Measurements from ENCODE around the gene ADGRB3.

ADGRB3 gene

GRCh38 chr6:68634726-68635411 is at the start of gene ADGRB3:
Gene ADGRB3 (plus strand): TSS chr6:68635282. CDS start chr6:68638676, 3,394 bp downstream.
- DNase-seq, result no peak

GRCh38 chr6:68593558-68593957 is 41.5 kb upstream of the ADGRB3 start:
- no peak for DNase-seq

GRCh38 chr6:68597642-68598041 is 37.4 kb upstream of the ADGRB3 start:
- DNase-seq, result no peak

- no peak for DNase-seq
These were observed 19.1 kb upstream of the ADGRB3 start for GRCh38 chr6:68615938-68616337.

- DNase-seq, result no peak
These were observed 9.1 kb upstream of the ADGRB3 start for GRCh38 chr6:68625998-68626397.

- no peak for DNase-seq
These were observed 6.9 kb upstream of the ADGRB3 start for GRCh38 chr6:68628161-68628560.

GRCh38 chr6:68632734-68633133 is 2.3 kb upstream of the ADGRB3 start:
- no peak for DNase-seq

GRCh38 chr6:68633281-68633971 is 1.7 kb upstream of the ADGRB3 start:
- no peak for DNase-seq

GRCh38 chr6:68633972-68634725 is 933 bp upstream of the ADGRB3 start:
- DNase-seq, result no peak

- no peak for DNase-seq
These were observed 277 bp downstream of the ADGRB3 start for GRCh38 chr6:68635412-68635705.

- no peak for DNase-seq
These were observed 828 bp downstream of the ADGRB3 start for GRCh38 chr6:68635706-68636513.

- no peak for DNase-seq
These were observed 1.6 kb downstream of the ADGRB3 start for GRCh38 chr6:68636666-68637065.

GRCh38 chr6:68637071-68637470 is 2.0 kb downstream of the ADGRB3 start:
- no peak for DNase-seq

GRCh38 chr6:68637782-68638181 is 2.7 kb downstream of the ADGRB3 start:
- no peak for DNase-seq

GRCh38 chr6:68638230-68638900 is 3.3 kb downstream of the ADGRB3 start:
- no peak for DNase-seq

- DNase-seq, result no peak
These were observed 4.1 kb downstream of the ADGRB3 start for GRCh38 chr6:68639211-68639610.

- DNase-seq, result no peak
These were observed 4.9 kb downstream of the ADGRB3 start for GRCh38 chr6:68639826-68640490.

GRCh38 chr6:68640491-68640835 is 5.4 kb downstream of the ADGRB3 start:
- DNase-seq, result no peak

GRCh38 chr6:68641172-68641571 is 6.1 kb downstream of the ADGRB3 start:
- DNase-seq, result no peak

- no peak for DNase-seq
These were observed 7.0 kb downstream of the ADGRB3 start for GRCh38 chr6:68642081-68642480.

GRCh38 chr6:68642977-68643376 is 7.9 kb downstream of the ADGRB3 start:
- DNase-seq, result no peak

- DNase-seq, result no peak
These were observed 14.6 kb downstream of the ADGRB3 start for GRCh38 chr6:68649669-68650068.
